HG02678 (cell line): Measurements from ENCODE around the gene LBH.

Source experiments
- ATAC-seq: cut with Tn5 transposase; IDR thresholded peaks from one replicate; pipeline ENCODE4 v1.9.1; 2021; ENCODE audit warnings: mild to moderate bottlenecking, moderate library complexity; ENCODE audit not compliant: unreplicated experiment

Gene LBH

GRCh38 chr2:30300456-30301221 lies 69.3 kb downstream of the LBH start:
- ATAC-seq = no peak

DNA sequence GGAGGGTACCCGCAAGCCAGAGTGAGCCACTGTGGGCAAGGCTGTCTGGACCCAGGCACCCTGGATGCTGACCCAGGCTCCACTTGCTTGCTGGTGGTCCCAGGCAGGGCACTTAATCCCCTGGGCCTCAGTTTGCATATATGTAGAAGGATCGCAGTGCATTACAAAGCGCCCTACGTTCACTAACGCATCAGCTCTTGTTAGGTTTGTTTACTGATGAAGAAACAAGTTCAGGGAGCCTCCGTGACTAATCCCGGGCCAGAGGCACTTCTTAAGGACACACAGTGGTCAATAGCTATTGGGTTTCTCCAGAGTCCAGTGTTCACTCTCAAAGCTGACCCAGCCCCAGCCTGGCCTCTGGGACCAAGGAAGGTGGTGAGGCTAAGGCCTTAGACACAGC lies 70.2 kb downstream of the LBH start:
- no peak for ATAC-seq

GRCh38 chr2:30302566-30302965 lies 71.2 kb downstream of the LBH start:
- ATAC-seq = no peak

GRCh38 chr2:30303095-30303494 lies 71.8 kb downstream of the LBH start:
- no peak for ATAC-seq

DNA sequence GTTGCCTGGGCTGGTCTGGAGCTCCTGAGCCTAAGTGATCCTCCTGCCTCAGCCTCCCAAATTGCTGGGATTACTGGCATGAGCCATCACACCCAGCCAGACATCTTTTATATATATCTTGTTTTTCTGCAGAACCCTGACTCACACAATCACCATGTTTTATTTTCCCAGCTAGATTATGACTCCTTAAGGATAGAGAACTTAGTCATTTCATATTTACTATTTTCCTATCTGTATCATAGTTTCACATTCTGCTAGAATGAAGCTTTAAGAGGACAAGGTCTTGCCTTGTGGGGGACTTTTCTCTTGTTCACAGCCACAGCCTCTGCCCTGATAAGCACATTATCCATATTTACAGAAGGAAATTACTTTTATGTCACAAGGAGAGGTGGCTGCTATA lies 73.9 kb downstream of the LBH start:
- ATAC-seq = no peak

- no peak for ATAC-seq
Observed at GRCh38 chr2:30306522-30306921, 75.2 kb downstream of the LBH start.

DNA sequence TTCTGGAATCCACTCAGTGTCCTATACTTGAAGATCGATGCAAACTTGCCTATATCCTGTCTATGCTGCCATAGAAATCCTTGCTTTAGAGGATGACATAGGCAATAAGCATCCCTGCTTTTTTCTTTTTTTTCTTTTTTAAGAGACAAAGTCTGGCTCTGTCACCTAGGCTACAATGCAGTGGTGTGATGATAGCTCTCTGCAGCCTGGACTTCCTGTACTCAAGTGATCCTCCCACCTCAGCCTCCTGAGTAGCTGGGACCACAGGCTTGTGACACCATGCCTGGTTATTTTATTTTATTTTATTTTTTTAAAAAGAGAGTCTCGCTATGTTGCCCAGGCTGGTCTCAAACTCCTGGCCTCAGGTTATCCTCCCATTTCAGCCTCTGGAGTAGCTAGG lies 76.9 kb downstream of the LBH start:
- ATAC-seq = no peak
